Lower leg skin (tissue), 4 donors: Measurements from ENCODE around the gene C16orf92. TPM values are rescaled to one million over a fixed set of nuclear protein-coding genes. Genes with fewer than 3 reads are reported as not detected.
"Not testable (repeated sequence)": the region's sequence is repeated elsewhere in the genome, so short reads cannot be mapped to it uniquely, and the experiment has no call there.

Experiments
- DNase-seq, 2 donors: peaks; one replicate each; pipeline ENCODE4 v3.0.0-alpha.2; 2019; ENCODE audit warnings: low spot score in 2 of 2
- H3K4me3 ChIP-seq: fragments of 200-600 bp; sonication (generic); 2 replicates; pipeline ENCODE4 v1.5.1; 2017; ENCODE audit warnings: mild to moderate bottlenecking, low read depth; ENCODE audit not compliant: poor library complexity, severe bottlenecking
- CTCF ChIP-seq, 3 donors: fragments of 450-650 bp; IDR thresholded peaks; one replicate each; pipeline ENCODE4 v1.5.1; 2016; ENCODE audit warnings: antibody characterized with exemption in 3 of 3, mild to moderate bottlenecking in 3 of 3, moderate library complexity in 2 of 3
- POLR2A ChIP-seq, 2 donors: fragments of 450-650 bp; IDR thresholded peaks; one replicate each; pipeline ENCODE4 v1.6.1; 2016 to 2017; ENCODE audit warnings: antibody characterized with exemption in 2 of 2, mild to moderate bottlenecking in 1 of 2, moderate library complexity in 1 of 2
- WGBS, 2 donors: methylation state at CpG; one replicate each; pipeline ENCODE4 v1.1.5; 2018; 5-methylcytosine and 5-hydroxymethylcytosine counted together
- intact Hi-C: fragments of 100-400 bp; cut with DNase I; formaldehyde crosslinking; loops from one replicate; pipeline ENCODE4 v1.15.0; 2023; ENCODE audit warnings: low total_unique reads
- total RNA-seq, 4 donors: library from RNA; depleted of rRNA; stranded (reverse); fragments of >200 nt; gene quantifications; one replicate each; pipeline ENCODE4 v1.1.0, GENCODE V29; 2016

The C16orf92 gene
- total RNA-seq, 4 donors from 2014 or later: not detected

- H3K4me3 ChIP-seq: no peak overlapping the region
- no peak for DNase-seq
- TF ChIP-seq POLR2A (IDR thresholded peaks at IDR 0.05): no peak
- TF ChIP-seq CTCF (IDR thresholded peaks at IDR 0.05): no peak
- intact Hi-C loops: no loop called here
- WGBS, 2 donors: 24 to 25% methylated on average over 12 of the region's 12 CpGs
These were observed 9.3 kb downstream of the C16orf92 start for GRCh38 chr16:30032083-30032819.

- TF ChIP-seq CTCF (IDR thresholded peaks at IDR 0.05) (no peak), POLR2A (IDR thresholded peaks at IDR 0.05) (no peak)
- DNase-seq: no peak
- intact Hi-C loops: no loop called here
- 74 to 81% methylated on average over 7 of the region's 7 CpGs for WGBS, 2 donors
- no peak overlapping the region for H3K4me3 ChIP-seq
These were observed 10.3 kb downstream of the C16orf92 start for GRCh38 chr16:30033270-30033669.

GRCh38 chr16:30040221-30040620 is 17.2 kb downstream of the C16orf92 start:
- no peak for DNase-seq
- TF ChIP-seq CTCF (IDR thresholded peaks at IDR 0.05) (no peak), POLR2A (IDR thresholded peaks at IDR 0.05) (no peak)
- WGBS, 2 donors: 69 to 70% methylated on average over 5 of the region's 5 CpGs
- intact Hi-C loops: no loop called here
- H3K4me3 ChIP-seq: no peak overlapping the region

- intact Hi-C loops, H3K4me3 ChIP-seq, DNase-seq: not testable (repeated sequence)
- 78 to 81% methylated on average over 5 of the region's 5 CpGs for WGBS, 2 donors
These were observed 17.7 kb downstream of the C16orf92 start for GRCh38 chr16:30040690-30041089.

- WGBS, 2 donors: 20 to 23% methylated on average over 5 of the region's 5 CpGs
- intact Hi-C loops: no loop called here
- TF ChIP-seq CTCF (IDR thresholded peaks at IDR 0.05) (no peak), POLR2A (IDR thresholded peaks at IDR 0.05) (no peak)
- DNase-seq: no peak
- H3K4me3 ChIP-seq: no peak overlapping the region
These were observed 18.8 kb downstream of the C16orf92 start for GRCh38 chr16:30041841-30042240.

- no peak for TF ChIP-seq CTCF (IDR thresholded peaks at IDR 0.05)
- intact Hi-C loops: no loop called here
- H3K4me3 ChIP-seq: no peak overlapping the region
- WGBS, 2 donors: 64 to 80% methylated on average over 8 of the region's 8 CpGs
- no peak for DNase-seq
These were observed 23.2 kb downstream of the C16orf92 start for GRCh38 chr16:30046178-30046577.
